T-helper 9 cell (primary cell): ENCODE data around the gene FAAP100.

Source experiments
- DNase-seq: peaks from one replicate; pipeline ENCODE4 v3.0.0-alpha.2; 2020

The FAAP100 gene

GRCh38 chr17:81509972-81510784 is 42.0 kb downstream of the FAAP100 start:
- no peak for DNase-seq

GRCh38 chr17:81509207-81509971 is 42.8 kb downstream of the FAAP100 start:
- DNase-seq: no peak

- DNase-seq: no peak
These were observed 43.4 kb downstream of the FAAP100 start for GRCh38 chr17:81508639-81509206.

- no peak for DNase-seq
These were observed 48.5 kb downstream of the FAAP100 start for GRCh38 chr17:81503619-81504018.

GRCh38 chr17:81502471-81503017 is 49.6 kb downstream of the FAAP100 start:
- no peak for DNase-seq

- DNase-seq: no peak
These were observed 52.1 kb downstream of the FAAP100 start for GRCh38 chr17:81500047-81500446.

- no peak for DNase-seq
These were observed 52.6 kb downstream of the FAAP100 start for GRCh38 chr17:81499601-81499970.

- no peak for DNase-seq
These were observed 53.1 kb downstream of the FAAP100 start for GRCh38 chr17:81498953-81499600.

GRCh38 chr17:81494626-81495377 is 57.4 kb downstream of the FAAP100 start:
- DNase-seq: no peak

GRCh38 chr17:81493198-81494038 is 58.7 kb downstream of the FAAP100 start:
- no peak for DNase-seq

- DNase-seq: no peak
These were observed 59.4 kb downstream of the FAAP100 start for GRCh38 chr17:81492706-81493105.

GRCh38 chr17:81492202-81492601 is 60.0 kb downstream of the FAAP100 start:
- no peak for DNase-seq

GRCh38 chr17:81491761-81492160 is 60.4 kb downstream of the FAAP100 start:
- DNase-seq: no peak

- DNase-seq: no peak
These were observed 61.0 kb downstream of the FAAP100 start for GRCh38 chr17:81491181-81491581.

- DNase-seq: no peak
These were observed 61.9 kb downstream of the FAAP100 start for GRCh38 chr17:81489998-81490992.
